Measurements from ENCODE around the gene POLL.

The POLL gene

GRCh38 chr10:101557541-101557940 is 30.5 kb downstream of the POLL start:
- Histone ChIP-seq H3K9ac (ENCODE audit: low read length) (no peak overlapping the region), H3K27ac (ENCODE audit: low read depth, low read length) (no peak overlapping the region), H3K79me2 (ENCODE audit: control insufficient read depth, insufficient read depth, low read length) (no peaks in the 10 kb centered on the region), H2AK5ac (ENCODE audit: low read length) (no peak overlapping the region), H3K56ac (ENCODE audit: low read length) (no peak overlapping the region), H3K4me1 (ENCODE audit: control insufficient read depth, low read depth, low read length) (no peaks in the 10 kb centered on the region), H3K23ac (ENCODE audit: low read length) (no peak overlapping the region), H3K79me1 (ENCODE audit: low read length) (no peaks in the 10 kb centered on the region), H2BK120ac (ENCODE audit: low read depth, low read length) (no peak overlapping the region), H4K5ac (ENCODE audit: low read length) (no peak overlapping the region), H3K36me3 (ENCODE audit: control insufficient read depth, insufficient read depth, low read length) (no peaks in the 10 kb centered on the region), H3K4me3 (ENCODE audit: low read length) (no peak overlapping the region), H2BK5ac (ENCODE audit: low read length) (no peak overlapping the region), H3K4ac (ENCODE audit: low read depth, low read length) (no peak overlapping the region), H4K8ac (ENCODE audit: low read depth, low read length) (no peak overlapping the region), H3K18ac (ENCODE audit: low read length) (no peak overlapping the region), H3K4me2 (ENCODE audit: low read length) (no peak overlapping the region), H3K27me3 (ENCODE audit: insufficient read depth, low read length, poor library complexity) (no peaks in the 10 kb centered on the region), H2BK15ac (replicated peaks; ENCODE audit: low read depth) (no peak overlapping the region)
- no CpG with 5 or more reads among the region's 2 CpGs for WGBS (ENCODE audit: extremely low coverage, insufficient coverage, low lambda C conversion rate)
- no peak for DNase-seq

GRCh38 chr10:101552442-101552841 is 35.6 kb downstream of the POLL start:
- H2BK120ac ChIP-seq (ENCODE audit: low read depth, low read length) = no peak overlapping the region
- H3K4me2 ChIP-seq (ENCODE audit: low read length) = no peak overlapping the region
- H3K23ac ChIP-seq (ENCODE audit: low read length) = no peak overlapping the region
- H3K56ac ChIP-seq (ENCODE audit: low read length) = no peak overlapping the region
- no peaks in the 10 kb centered on the region for H3K27me3 ChIP-seq (ENCODE audit: insufficient read depth, low read length, poor library complexity)
- no peak for DNase-seq
- no peak overlapping the region for H4K5ac ChIP-seq (ENCODE audit: low read length)
- H3K9ac ChIP-seq (ENCODE audit: low read length) = no peak overlapping the region
- no peaks in the 10 kb centered on the region for H3K79me2 ChIP-seq (ENCODE audit: control insufficient read depth, insufficient read depth, low read length)
- H3K36me3 ChIP-seq (ENCODE audit: control insufficient read depth, insufficient read depth, low read length) = no peaks in the 10 kb centered on the region
- no peak overlapping the region for H3K4ac ChIP-seq (ENCODE audit: low read depth, low read length)
- no peaks in the 10 kb centered on the region for H3K79me1 ChIP-seq (ENCODE audit: low read length)
- no CpG with 5 or more reads among the region's 3 CpGs for WGBS (ENCODE audit: extremely low coverage, insufficient coverage, low lambda C conversion rate)
- no peak overlapping the region for H2AK5ac ChIP-seq (ENCODE audit: low read length)
- no peak overlapping the region for H2BK5ac ChIP-seq (ENCODE audit: low read length)
- H3K4me3 ChIP-seq (ENCODE audit: low read length) = no peak overlapping the region
- no peak overlapping the region for H3K18ac ChIP-seq (ENCODE audit: low read length)
- no peaks in the 10 kb centered on the region for H3K4me1 ChIP-seq (ENCODE audit: control insufficient read depth, low read depth, low read length)
- no peak overlapping the region for H3K27ac ChIP-seq (ENCODE audit: low read depth, low read length)
- H4K8ac ChIP-seq (ENCODE audit: low read depth, low read length) = no peak overlapping the region
- H2BK15ac ChIP-seq (replicated peaks; ENCODE audit: low read depth) = no peak overlapping the region

- Histone ChIP-seq H3K27ac (ENCODE audit: low read depth, low read length) (no peak overlapping the region), H4K8ac (ENCODE audit: low read depth, low read length) (no peak overlapping the region), H3K4me3 (ENCODE audit: low read length) (no peak overlapping the region), H3K18ac (ENCODE audit: low read length) (no peak overlapping the region), H3K27me3 (ENCODE audit: insufficient read depth, low read length, poor library complexity) (no peaks in the 10 kb centered on the region), H4K5ac (ENCODE audit: low read length) (no peak overlapping the region), H3K9ac (ENCODE audit: low read length) (no peak overlapping the region), H2AK5ac (ENCODE audit: low read length) (no peak overlapping the region), H3K23ac (ENCODE audit: low read length) (no peak overlapping the region), H3K56ac (ENCODE audit: low read length) (no peak overlapping the region), H3K36me3 (ENCODE audit: control insufficient read depth, insufficient read depth, low read length) (no peaks in the 10 kb centered on the region), H3K79me2 (ENCODE audit: control insufficient read depth, insufficient read depth, low read length) (no peaks in the 10 kb centered on the region), H2BK5ac (ENCODE audit: low read length) (no peak overlapping the region), H2BK15ac (replicated peaks; ENCODE audit: low read depth) (no peak overlapping the region), H3K4ac (ENCODE audit: low read depth, low read length) (no peak overlapping the region), H3K4me2 (ENCODE audit: low read length) (no peak overlapping the region), H3K4me1 (ENCODE audit: control insufficient read depth, low read depth, low read length) (no peaks in the 10 kb centered on the region), H3K79me1 (ENCODE audit: low read length) (no peaks in the 10 kb centered on the region), H2BK120ac (ENCODE audit: low read depth, low read length) (no peak overlapping the region)
- no peak for DNase-seq
- no CpG with 5 or more reads among the region's 2 CpGs for WGBS (ENCODE audit: extremely low coverage, insufficient coverage, low lambda C conversion rate)
Measured at GRCh38 chr10:101550965-101551364, 37.1 kb downstream of the POLL start.

GRCh38 chr10:101545898-101546297 is 42.2 kb downstream of the POLL start:
- no peaks in the 10 kb centered on the region for H3K79me2 ChIP-seq (ENCODE audit: control insufficient read depth, insufficient read depth, low read length)

GRCh38 chr10:101538446-101538845 is 49.6 kb downstream of the POLL start:
- Histone ChIP-seq H3K36me3 (ENCODE audit: control insufficient read depth, insufficient read depth, low read length) (no peaks in the 10 kb centered on the region), H3K79me1 (ENCODE audit: low read length) (no peaks in the 10 kb centered on the region), H2BK15ac (replicated peaks; ENCODE audit: low read depth) (no peak overlapping the region), H3K79me2 (ENCODE audit: control insufficient read depth, insufficient read depth, low read length) (no peaks in the 10 kb centered on the region), H2BK120ac (ENCODE audit: low read depth, low read length) (no peak overlapping the region), H3K4me2 (ENCODE audit: low read length) (no peak overlapping the region), H4K8ac (ENCODE audit: low read depth, low read length) (no peak overlapping the region), H3K18ac (ENCODE audit: low read length) (no peak overlapping the region), H3K4ac (ENCODE audit: low read depth, low read length) (no peak overlapping the region), H3K9ac (ENCODE audit: low read length) (no peak overlapping the region), H2BK5ac (ENCODE audit: low read length) (no peak overlapping the region), H3K27me3 (ENCODE audit: insufficient read depth, low read length, poor library complexity) (no peaks in the 10 kb centered on the region), H4K5ac (ENCODE audit: low read length) (no peak overlapping the region), H3K56ac (ENCODE audit: low read length) (no peak overlapping the region), H2AK5ac (ENCODE audit: low read length) (no peak overlapping the region), H3K27ac (ENCODE audit: low read depth, low read length) (no peak overlapping the region), H3K4me3 (ENCODE audit: low read length) (no peak overlapping the region), H3K4me1 (ENCODE audit: control insufficient read depth, low read depth, low read length) (no peaks in the 10 kb centered on the region), H3K23ac (ENCODE audit: low read length) (no peak overlapping the region)
- no CpG with 5 or more reads among the region's 2 CpGs for WGBS (ENCODE audit: extremely low coverage, insufficient coverage, low lambda C conversion rate)
- no peak for DNase-seq

More at GRCh38 chr10:101545898-101546297, 42.2 kb downstream of the POLL start:
- Histone ChIP-seq H2BK5ac (ENCODE audit: low read length) (no peak overlapping the region), H3K27me3 (ENCODE audit: insufficient read depth, low read length, poor library complexity) (no peaks in the 10 kb centered on the region), H4K8ac (ENCODE audit: low read depth, low read length) (no peak overlapping the region), H3K4ac (ENCODE audit: low read depth, low read length) (no peak overlapping the region), H3K27ac (ENCODE audit: low read depth, low read length) (no peak overlapping the region), H2BK15ac (replicated peaks; ENCODE audit: low read depth) (no peak overlapping the region), H3K4me1 (ENCODE audit: control insufficient read depth, low read depth, low read length) (no peaks in the 10 kb centered on the region), H3K9ac (ENCODE audit: low read length) (no peak overlapping the region), H3K18ac (ENCODE audit: low read length) (no peak overlapping the region), H3K36me3 (ENCODE audit: control insufficient read depth, insufficient read depth, low read length) (no peaks in the 10 kb centered on the region), H3K79me1 (ENCODE audit: low read length) (no peaks in the 10 kb centered on the region), H2AK5ac (ENCODE audit: low read length) (no peak overlapping the region), H3K4me2 (ENCODE audit: low read length) (no peak overlapping the region), H3K4me3 (ENCODE audit: low read length) (no peak overlapping the region), H3K56ac (ENCODE audit: low read length) (no peak overlapping the region), H3K23ac (ENCODE audit: low read length) (no peak overlapping the region), H2BK120ac (ENCODE audit: low read depth, low read length) (no peak overlapping the region), H4K5ac (ENCODE audit: low read length) (no peak overlapping the region)
- no peak for DNase-seq

GRCh38 chr10:101536800-101537199 is 51.3 kb downstream of the POLL start:
- H3K18ac ChIP-seq (ENCODE audit: low read length) = no peak overlapping the region
- no peak overlapping the region for H2AK5ac ChIP-seq (ENCODE audit: low read length)
- no peak overlapping the region for H2BK5ac ChIP-seq (ENCODE audit: low read length)
- H2BK120ac ChIP-seq (ENCODE audit: low read depth, low read length) = no peak overlapping the region
- H3K36me3 ChIP-seq (ENCODE audit: control insufficient read depth, insufficient read depth, low read length) = no peaks in the 10 kb centered on the region
- H3K79me1 ChIP-seq (ENCODE audit: low read length) = no peaks in the 10 kb centered on the region
- H3K27me3 ChIP-seq (ENCODE audit: insufficient read depth, low read length, poor library complexity) = no peaks in the 10 kb centered on the region
- DNase-seq = peak; percentile 50
- no peak overlapping the region for H4K8ac ChIP-seq (ENCODE audit: low read depth, low read length)
- no peak overlapping the region for H3K56ac ChIP-seq (ENCODE audit: low read length)
- no peaks in the 10 kb centered on the region for H3K79me2 ChIP-seq (ENCODE audit: control insufficient read depth, insufficient read depth, low read length)
- no peak overlapping the region for H4K5ac ChIP-seq (ENCODE audit: low read length)
- no peak overlapping the region for H3K4ac ChIP-seq (ENCODE audit: low read depth, low read length)
- H3K4me1 ChIP-seq (ENCODE audit: control insufficient read depth, low read depth, low read length) = no peaks in the 10 kb centered on the region
- no peak overlapping the region for H3K27ac ChIP-seq (ENCODE audit: low read depth, low read length)
- H3K23ac ChIP-seq (ENCODE audit: low read length) = no peak overlapping the region
- no peak overlapping the region for H3K4me3 ChIP-seq (ENCODE audit: low read length)
- no peak overlapping the region for H3K9ac ChIP-seq (ENCODE audit: low read length)
- no peak overlapping the region for H3K4me2 ChIP-seq (ENCODE audit: low read length)
- H2BK15ac ChIP-seq (replicated peaks; ENCODE audit: low read depth) = no peak overlapping the region

All from mesendoderm (in vitro differentiated cells).